GM18861 (cell line): ENCODE measurements around the gene CMTM2.
A peak's percentile ranks its signal among the peaks of the same experiment; 100 is the strongest.
"Not testable (repeated sequence)": the region's sequence is repeated elsewhere in the genome, so short reads cannot be mapped to it uniquely, and the experiment has no call there.

ENCODE experiments used
- ATAC-seq: cut with Tn5 transposase; IDR thresholded peaks from one replicate; pipeline ENCODE4 v1.9.1; 2021; ENCODE audit not compliant: unreplicated experiment

Gene CMTM2

DNA sequence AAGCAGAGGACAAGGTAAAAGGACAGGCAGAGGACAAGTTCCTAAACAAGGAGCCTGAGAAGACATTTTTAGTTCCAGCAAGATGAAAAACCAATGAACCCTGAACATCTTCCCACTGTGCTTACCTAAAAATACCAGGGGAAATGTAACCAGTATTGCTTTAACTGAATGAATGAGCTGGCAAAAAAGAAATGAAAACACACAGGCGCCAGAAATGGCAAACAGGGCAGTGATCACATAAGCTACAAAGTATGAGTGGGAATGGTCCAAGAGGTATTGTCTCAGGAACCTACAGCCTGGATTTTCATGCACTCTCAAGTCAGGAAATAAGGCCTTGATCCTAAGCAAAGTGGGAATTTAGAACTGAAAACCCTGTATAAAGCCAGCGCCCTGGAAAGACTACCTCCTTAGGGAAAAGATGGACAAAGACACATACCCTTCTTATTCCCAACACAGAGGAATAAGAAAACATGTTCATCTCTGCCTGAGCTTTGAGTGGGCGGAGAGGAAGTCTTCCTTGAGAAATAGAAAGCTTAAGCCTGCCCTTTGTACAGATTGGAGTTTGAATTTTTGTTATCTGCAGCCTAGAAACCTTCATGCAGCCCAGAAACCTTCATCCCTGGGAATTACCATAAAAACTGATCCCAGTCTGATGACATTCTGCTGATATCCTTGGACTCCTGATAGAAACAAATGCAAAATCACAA lies 2.1 kb downstream of the CMTM2 start:
- no peak for ATAC-seq

DNA sequence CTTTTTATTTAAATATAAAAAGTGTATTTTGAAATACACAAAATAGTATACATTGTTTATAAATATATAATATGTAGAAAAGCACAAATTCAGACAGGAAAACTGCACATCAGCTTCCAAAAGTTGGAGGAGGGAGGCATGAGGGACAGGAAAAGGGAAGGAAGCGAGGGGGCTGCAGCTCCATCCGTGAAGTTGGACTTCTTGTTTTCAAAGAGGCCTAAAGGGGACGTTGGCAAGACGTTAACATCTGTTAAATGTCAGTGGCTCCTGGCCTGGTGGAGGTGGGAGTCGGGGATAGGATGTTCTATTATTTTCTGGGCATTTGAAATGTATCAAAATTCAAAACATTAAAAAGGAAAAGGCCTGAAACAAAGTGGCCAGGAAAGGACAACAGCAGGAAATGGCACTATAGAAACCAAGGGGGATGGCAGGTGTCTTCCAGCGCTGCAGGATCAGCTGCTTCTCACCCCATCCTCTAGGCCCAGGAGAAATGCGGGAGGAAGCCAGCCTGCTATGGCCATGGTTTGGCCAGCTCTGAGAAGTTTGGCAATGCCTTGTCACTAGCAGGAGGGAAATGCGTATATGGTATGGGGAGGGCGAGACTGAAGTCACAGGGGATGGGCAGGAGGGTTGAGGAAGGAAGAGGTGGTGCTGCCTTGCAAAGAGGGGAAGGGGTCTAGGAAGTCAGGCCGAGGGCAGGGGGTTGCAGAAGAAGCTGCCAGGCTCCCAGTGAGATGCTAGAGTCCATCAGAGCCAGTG lies 6.4 kb downstream of the CMTM2 start:
- ATAC-seq, result no peak

DNA sequence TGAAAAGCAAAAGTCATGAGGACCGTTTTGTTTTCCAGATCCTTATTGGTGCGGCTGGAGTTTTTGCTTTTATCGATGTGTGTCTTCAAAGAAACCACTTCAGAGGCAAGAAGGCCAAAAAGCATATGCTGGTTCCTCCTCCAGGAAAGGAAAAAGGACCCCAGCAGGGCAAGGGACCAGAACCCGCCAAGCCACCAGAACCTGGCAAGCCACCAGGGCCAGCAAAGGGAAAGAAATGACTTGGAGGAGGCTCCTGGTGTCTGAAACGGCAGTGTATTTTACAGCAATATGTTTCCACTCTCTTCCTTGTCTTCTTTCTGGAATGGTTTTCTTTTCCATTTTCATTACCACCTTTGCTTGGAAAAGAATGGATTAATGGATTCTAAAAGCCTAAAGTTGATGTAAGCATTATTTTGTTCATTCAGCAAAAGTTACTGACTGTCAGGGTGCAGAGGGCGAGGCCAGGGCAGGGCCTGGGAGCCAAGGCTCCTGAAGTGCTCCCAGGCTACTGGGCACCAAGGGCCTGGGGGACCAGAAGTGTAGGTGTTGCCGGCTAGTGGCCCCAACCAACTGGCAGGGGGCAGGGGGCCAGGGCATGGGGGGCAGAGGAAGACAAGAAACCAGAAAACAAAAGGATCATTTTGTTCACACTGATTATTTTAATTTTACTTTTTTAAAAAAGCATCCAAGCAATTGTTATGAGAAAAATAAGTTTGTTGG lies 8.8 kb downstream of the CMTM2 start:
- ATAC-seq, result no peak

DNA sequence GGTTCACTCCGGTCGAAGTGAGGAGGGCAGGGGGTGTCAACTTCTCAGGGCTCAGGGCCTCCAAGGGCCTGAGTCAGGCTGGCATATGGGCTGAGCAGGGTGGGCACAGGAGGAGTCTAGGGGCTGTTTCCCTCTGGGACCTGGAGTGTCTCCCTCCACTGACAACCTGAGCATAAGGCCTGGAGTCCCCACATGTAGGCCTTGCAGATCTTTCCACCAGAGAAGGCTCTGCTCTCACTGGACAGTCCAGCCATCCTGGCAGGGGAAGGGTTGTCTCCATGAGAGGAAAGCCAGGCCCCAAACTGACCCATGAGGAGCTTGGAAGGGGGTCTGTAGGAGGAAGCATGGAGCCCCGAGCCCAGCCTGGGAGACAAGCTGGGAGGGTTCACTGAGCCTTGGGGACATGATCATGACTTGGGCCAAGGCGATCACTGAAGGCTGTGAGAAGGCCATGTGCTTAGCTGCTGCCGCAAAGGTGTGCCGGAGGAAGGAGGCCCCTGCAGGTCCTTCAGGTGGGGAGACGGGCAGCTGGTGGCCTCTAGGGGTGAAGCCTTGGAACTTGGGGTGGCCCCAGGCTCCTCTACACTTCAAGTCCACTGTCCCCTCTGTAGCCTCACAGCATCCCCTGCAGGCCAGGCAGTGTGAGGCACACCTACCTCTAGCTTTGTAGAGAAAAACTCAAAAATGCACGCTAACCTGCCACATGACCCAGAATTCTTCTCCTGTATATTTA lies 9.9 kb downstream of the CMTM2 start:
- ATAC-seq, result no peak

GRCh38 chr16:66590322-66590721 lies 11.1 kb downstream of the CMTM2 start:
- ATAC-seq, result no peak

DNA sequence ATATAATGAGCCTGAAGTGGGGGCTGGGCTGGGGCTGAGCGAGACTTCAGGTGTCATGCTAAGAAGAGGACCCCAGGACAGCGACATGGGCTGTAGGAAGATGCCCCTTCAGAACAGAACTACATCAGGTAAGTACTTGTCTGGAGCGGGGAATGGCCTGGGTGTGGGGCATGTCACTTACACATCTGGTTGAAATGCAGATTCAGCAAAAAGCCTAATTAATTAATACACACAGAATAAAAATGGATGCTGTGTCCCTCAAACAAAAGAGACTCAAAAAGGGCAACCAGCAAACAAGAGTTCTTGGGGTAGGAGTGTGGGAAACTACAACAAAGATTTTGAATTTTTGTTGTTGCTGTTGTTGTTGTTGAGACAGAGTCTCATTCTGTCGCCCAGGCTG lies 11.8 kb downstream of the CMTM2 start:
- no peak for ATAC-seq

DNA sequence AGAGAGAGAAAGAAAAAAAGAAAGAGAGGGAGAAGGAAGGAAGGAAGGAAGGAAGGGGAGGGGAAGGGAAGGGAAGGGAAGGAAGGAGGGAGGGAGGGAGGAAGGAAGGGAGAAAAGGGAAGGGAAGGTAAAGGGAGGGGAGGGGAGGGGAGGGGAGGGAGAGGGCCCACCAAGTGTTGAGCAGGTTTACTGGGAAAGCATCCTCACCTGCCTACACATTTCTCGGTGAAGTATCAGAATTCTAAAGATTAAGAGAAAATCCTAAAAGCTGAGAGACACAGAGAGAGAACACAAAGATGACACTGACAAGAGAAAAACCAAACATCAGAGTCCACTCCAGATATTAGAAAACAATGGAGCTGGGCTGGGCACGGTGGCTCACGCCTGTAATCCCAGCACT lies 13.0 kb downstream of the CMTM2 start:
- no peak for ATAC-seq

DNA sequence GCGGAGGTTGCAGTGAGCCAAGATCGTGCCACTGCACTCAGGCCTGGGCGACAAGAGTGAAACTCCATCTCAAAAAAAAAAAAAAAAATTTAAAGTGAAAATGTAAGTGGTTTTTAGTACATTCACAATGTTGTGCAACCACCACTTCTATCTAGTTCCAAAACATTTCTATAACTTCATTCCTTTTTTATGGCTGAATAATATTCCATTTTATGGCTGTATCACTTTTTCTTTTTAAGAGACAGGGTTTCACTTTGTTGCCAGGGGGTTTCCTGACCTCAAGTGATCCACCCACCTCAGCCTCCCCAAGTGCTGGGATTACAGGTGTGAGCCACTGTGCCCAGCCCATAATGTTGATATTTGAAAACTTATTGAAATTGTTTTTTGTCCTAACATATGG lies 13.6 kb downstream of the CMTM2 start:
- no peak for ATAC-seq

DNA sequence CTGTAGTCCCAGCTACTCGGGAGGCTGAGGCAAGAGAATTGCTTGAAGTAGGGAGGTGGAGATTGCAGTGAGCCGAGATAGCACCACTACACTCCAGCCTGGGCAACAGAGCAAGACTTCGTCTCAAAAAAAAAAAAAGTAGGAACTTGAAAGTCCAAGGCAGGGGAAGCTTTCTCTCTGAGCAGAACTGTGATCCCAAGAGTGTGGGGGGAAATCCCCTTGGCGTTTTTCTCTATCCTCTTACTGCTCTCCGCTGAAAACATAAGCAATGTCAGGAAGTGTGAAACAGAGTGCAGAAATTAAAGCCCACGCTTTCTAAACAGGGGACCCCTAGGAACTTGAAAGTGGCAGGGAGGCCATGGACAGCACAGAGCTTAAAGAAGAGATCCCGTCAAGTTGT lies 15.5 kb downstream of the CMTM2 start:
- ATAC-seq, result no peak

DNA sequence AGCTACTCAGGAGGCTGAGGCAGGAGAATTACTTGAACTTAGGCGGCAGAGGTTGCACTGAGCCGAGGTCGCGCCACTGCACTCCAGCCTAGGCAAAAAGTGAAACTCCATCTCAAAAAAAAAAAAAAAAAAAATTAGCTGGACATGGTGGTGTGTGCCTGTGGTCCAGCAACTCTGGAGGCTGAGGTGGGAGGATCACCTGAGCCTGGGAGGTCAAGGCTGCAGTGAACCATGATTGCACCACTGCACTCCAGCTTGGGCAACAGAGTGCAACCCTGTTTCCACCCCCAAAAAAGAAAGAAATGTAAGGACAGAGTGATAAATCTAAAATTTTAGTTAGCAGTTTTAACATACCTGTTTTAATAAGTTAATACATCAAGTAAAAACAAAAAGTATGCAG lies 17.3 kb downstream of the CMTM2 start:
- ATAC-seq, result not testable (repeated sequence)

- ATAC-seq, result no peak
Observed at GRCh38 chr16:66596986-66597848, 18.0 kb downstream of the CMTM2 start.

DNA sequence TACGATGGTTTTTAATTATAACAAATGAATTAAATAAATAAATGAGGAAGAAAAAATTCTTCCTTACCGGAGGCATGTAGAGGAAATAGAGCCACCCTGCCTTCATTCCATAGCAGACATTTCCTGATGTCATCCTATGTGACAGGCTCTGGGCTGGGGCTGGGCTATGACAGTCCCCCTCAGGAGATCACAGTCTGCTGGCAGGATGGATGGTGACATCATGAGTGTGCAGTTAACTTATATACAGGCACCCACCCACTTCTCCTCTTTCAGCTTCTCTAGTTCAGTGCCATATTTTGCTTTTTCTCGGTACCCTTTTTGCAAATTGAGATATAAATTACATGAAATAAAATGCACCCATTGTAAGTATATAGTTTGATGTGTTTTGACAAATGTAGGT lies 18.8 kb downstream of the CMTM2 start:
- no peak for ATAC-seq

- ATAC-seq, result no peak
Observed at GRCh38 chr16:66599726-66600125, 20.5 kb downstream of the CMTM2 start.

GRCh38 chr16:66600477-66600876 lies 21.2 kb downstream of the CMTM2 start:
- ATAC-seq, result no peak

DNA sequence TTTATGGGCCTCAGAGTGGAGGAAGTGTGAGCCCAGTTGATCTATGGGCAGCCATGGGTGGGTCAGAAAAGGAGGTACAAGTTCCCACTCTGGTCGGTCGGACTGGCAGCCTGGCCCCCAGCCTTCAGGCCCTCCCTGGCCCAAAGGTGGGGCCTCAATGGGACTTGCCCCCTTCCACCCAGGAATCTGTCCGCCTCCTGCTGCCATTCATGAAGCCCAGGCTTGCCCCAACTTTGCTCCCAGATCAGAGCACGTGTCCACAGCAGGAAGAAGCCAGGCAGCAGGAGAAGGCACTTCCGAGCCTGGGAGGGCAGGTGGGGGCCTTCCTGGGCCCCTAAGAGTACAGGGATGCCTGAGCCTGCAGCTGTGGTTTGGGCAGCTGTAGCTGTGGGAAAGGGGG lies 22.2 kb downstream of the CMTM2 start:
- no peak for ATAC-seq

GRCh38 chr16:66603537-66604375 lies 24.5 kb downstream of the CMTM2 start:
- peak; percentile 33 for ATAC-seq

- ATAC-seq, result peak; percentile 35
Observed at GRCh38 chr16:66604376-66605176, 25.3 kb downstream of the CMTM2 start, which contains the start of gene CMTM3. CMTM3 (plus strand) TSS chr16:66604704; CDS start chr16:66604806, 102 bp downstream.

GRCh38 chr16:66605177-66605978 lies 26.1 kb downstream of the CMTM2 start:
- no peak for ATAC-seq
